Measurements from ENCODE around the gene GALK2.

Gene GALK2

DNA sequence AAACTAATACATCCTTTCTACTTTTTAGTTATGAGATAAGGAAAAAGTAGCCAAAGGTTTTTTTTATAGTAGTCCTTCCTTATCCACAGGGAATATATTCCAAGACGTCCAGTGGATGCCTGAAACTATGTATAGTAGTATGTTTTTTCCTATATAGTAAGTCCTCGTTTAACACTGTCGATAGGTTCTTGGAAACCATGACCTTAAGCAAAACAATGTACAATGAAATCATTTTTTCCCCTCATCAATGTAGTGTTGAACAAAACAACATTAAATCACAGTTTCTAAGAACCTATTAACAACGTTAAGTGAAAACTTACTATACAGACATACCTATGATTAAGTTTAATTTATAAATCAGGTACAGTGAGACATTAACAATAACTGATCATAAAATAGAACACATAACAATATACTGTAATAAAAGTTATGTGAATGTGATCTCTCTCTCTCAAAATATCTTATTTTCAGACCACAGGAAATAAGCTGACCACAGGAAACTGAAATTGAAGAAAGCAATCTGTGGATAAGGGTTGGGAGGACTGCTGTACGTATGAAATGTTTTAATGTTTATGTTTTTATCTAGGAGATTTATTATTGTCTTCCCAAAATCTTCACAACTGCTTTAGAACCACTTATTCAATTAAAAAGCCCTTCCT lies 35.2 kb upstream of the GALK2 start:
- TF ChIP-seq, protein P1, sequence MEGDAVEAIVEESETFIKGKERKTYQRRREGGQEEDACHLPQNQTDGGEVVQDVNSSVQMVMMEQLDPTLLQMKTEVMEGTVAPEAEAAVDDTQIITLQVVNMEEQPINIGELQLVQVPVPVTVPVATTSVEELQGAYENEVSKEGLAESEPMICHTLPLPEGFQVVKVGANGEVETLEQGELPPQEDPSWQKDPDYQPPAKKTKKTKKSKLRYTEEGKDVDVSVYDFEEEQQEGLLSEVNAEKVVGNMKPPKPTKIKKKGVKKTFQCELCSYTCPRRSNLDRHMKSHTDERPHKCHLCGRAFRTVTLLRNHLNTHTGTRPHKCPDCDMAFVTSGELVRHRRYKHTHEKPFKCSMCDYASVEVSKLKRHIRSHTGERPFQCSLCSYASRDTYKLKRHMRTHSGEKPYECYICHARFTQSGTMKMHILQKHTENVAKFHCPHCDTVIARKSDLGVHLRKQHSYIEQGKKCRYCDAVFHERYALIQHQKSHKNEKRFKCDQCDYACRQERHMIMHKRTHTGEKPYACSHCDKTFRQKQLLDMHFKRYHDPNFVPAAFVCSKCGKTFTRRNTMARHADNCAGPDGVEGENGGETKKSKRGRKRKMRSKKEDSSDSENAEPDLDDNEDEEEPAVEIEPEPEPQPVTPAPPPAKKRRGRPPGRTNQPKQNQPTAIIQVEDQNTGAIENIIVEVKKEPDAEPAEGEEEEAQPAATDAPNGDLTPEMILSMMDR (IDR thresholded peaks at IDR 0.05; ENCODE audit: low read length, missing control alignments): no peak
- peak overlapping the region; percentile 2 for H3K4me3 ChIP-seq (replicated peaks; ENCODE audit: low read depth, low read length)
- peak; percentile 75 for DNase-seq (ENCODE audit: low read depth)

DNA sequence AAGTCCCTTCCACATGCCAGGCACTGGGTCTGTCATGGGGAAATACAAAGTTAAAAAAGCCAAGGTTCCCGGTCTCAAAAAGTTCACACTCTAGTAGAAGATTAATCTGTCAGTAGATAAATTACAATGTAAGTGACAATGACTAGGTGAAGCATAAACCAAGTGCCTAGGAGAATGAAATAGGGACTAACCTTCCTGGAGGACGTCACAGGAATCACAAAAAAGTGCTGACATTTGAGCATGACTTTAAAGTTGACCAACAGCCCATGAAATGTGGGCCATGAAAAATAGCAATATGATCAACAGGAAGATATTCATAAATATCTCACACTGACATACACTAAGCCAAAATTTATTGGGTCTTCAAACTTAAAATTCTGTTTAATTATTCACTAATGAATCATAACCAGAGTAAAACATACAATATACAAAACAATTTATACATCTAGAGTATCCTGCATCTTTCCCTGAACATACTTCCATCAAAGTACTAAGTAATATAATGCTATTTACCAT lies 34.6 kb upstream of the GALK2 start:
- peak overlapping the region; percentile 2 for H3K4me3 ChIP-seq (replicated peaks; ENCODE audit: low read depth, low read length)
- peak; percentile 28 for DNase-seq (ENCODE audit: low read depth)
- TF ChIP-seq, protein P1 (IDR thresholded peaks at IDR 0.05; ENCODE audit: low read length, missing control alignments): no peak

DNA sequence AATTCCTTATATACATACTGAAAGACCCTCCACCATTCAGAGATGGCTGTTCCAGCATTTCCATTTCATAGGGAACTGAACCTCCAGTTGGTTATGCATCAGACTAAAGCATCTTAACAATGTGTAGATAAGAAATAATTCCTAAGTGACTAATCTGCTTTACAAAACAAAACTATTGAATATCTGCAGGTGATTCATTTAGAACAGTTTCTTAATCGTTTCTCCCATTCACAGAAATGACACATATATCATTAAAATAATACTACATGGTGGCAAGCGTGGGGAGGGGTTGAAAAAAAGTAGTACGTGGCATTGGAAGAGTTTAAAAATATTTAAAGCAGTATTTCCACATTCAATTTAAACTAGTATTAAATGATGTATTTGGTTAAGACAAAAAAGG lies 34.1 kb upstream of the GALK2 start:
- TF ChIP-seq, protein P1 (IDR thresholded peaks at IDR 0.05; ENCODE audit: low read length, missing control alignments): no peak
- H3K4me3 ChIP-seq (replicated peaks; ENCODE audit: low read depth, low read length): no peak overlapping the region
- peak; percentile 87 for DNase-seq (ENCODE audit: low read depth)

DNA sequence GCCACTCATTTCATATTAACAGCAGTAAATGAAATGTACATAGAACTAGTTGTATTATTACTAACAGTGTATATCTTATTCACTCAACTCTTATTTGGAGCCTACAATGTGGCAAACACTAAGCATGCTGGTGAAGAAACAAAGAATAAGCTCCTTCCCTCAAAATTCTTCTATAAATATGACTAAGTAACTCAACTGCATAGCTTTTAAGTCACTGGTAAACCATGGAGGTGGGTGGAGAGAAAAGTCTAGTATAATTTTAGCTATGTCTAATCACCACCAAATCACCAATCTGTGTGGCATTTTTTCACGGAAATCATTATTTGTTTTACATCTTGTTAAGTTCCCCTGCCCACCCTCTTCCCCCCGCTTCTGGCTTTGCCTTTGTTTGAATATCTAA lies 32.2 kb upstream of the GALK2 start:
- DNase-seq (ENCODE audit: low read depth): peak; percentile 16
- H3K4me3 ChIP-seq (replicated peaks; ENCODE audit: low read depth, low read length): no peak overlapping the region
- TF ChIP-seq, protein P1 (IDR thresholded peaks at IDR 0.05; ENCODE audit: low read length, missing control alignments): no peak

DNA sequence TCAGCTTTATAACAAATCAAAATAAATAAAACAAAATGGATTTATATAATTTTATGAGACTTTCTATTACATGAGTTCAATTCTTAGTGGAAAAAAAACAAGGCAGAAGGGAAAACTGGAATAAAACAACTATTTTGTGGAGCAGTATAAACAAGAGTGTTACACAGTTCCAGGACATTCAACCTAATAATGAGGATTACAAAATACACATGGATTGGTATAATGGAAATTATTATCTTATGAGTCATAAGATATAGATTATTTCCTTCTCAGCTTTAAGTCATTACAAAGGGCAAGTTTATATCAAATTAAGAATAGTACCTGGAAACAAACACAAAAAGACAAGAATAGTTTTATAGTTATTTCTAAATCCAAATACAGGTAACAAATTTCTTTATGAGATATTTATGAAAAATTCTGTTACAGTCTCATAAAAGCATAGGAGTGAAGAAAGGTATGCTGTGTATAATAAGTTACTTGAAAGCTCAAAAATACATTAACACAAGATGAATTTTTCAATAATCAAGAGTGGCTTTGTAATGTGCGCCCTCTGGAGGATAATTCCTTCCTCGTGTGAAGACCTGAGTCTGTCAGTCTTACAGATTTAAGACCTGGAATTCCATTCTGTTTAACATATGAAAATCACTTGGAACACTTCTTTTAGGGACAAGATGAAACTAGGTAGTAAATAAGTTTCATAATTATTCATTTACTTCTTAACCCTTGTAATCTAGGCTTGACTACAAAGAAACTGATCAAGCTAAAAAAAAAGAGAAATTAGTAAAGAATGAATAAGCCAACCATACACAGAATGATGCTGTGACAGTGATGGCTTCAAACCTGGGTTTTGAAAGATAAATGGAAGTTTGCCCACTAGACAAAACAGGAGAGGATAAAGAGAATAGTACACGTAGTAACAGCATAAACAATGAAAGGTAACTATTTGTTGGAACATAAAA lies 24.1 kb upstream of the GALK2 start:
- H3K4me3 ChIP-seq (replicated peaks; ENCODE audit: low read depth, low read length): no peak overlapping the region
- TF ChIP-seq, protein P1 (IDR thresholded peaks at IDR 0.05; ENCODE audit: low read length, missing control alignments): peak; percentile 73
- DNase-seq (ENCODE audit: low read depth): peak; percentile 84

DNA sequence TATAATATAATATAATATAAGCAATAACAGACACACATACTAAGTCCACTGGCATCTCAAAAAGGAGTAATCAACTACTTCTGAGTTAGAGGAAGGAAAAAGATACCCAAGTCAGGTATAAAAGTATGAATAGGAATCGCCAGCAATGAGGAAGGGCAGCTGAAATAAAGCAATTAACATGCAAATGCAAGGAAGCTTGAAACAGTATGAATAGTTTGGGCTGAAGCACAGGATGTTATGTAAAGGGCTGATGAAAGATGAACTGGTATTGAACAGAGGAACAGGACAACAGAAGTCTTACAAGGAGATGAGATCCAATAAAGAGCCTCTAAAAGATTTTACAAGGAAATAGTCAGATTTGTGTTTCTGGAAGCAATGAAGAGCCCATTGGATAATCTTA lies 21.7 kb upstream of the GALK2 start:
- no peak for DNase-seq (ENCODE audit: low read depth)
- TF ChIP-seq, protein P1 (IDR thresholded peaks at IDR 0.05; ENCODE audit: low read length, missing control alignments): no peak
- H3K4me3 ChIP-seq (replicated peaks; ENCODE audit: low read depth, low read length): no peak overlapping the region

Measured in fibroblast of pulmonary artery (primary cell).